GM19452 (cell line): ENCODE results near the gene OR6Q1.

ENCODE experiments used
- ATAC-seq: cut with Tn5 transposase; IDR thresholded peaks from one replicate; pipeline ENCODE4 v1.9.1; 2021; ENCODE audit not compliant: unreplicated experiment

OR6Q1 gene

DNA sequence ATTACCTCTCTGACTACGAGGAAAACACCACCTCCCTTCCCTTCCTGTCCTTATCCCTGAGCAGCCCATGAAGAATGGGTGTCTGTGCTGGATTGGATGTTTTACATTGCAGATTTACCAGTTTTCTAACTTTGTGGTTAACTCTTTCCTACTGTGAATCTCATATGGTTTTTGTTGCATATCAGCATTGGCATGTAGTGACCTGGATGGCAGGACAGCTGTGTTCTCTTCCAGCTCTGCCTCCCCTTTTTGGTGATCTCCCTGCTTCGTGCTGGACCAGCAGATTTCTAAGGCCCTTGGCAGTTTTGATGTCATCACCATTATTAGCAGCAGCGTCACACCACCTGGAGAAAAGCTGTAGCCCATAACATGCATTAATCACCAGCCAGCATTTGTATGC is 26.7 kb downstream of the OR6Q1 start:
- ATAC-seq: no peak

DNA sequence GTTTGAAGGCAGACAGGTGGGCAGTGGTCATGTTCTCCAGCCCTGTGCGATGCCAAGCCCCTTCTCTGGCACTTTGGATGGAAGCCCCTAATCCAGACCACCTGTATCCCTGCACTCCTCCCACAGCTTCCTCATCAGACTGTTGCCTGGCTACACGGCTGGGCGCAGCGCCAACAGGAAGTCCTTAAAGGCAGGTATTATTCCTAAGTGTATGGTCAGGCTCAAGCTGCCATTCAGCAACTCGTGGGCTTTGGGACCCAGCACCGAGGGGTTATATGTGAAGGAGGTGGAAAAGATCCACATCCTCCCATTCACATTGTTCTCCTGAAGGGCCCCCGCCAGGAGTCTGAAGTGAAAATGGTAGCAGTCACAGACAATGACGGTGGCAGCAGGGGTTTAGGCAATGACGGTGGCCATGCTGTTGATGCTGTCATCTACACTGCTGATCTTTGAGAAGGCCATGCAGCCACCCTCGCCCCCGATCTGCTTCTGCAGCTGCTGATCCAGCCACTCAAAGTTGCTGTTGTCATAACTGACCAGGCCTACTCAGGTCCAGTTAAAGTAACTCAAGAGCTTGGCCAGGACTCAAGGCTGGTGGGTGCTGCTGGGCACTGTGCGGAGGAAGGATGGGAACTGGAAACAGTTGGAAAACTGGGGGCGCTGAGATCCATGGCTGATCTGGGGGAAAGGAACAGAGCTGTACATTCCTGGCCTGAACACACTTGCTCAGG is 27.7 kb downstream of the OR6Q1 start:
- ATAC-seq: no peak

DNA sequence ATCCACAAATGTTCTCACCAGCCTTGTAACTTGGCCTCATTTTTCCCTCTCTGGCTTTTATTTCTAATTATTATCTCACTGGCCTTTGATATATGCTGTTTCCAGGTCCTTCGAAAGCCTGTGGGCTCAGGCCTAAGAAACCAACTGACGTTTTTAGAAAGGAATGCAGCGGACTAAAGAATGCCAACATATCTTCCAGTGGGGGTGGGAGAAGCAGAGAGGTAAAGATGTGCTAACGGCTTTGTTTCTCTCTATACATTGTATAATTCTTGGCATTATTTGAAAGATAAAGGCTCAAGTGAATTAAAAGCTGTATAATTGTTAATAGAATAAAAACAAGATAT is 28.2 kb downstream of the OR6Q1 start:
- ATAC-seq: no peak

DNA sequence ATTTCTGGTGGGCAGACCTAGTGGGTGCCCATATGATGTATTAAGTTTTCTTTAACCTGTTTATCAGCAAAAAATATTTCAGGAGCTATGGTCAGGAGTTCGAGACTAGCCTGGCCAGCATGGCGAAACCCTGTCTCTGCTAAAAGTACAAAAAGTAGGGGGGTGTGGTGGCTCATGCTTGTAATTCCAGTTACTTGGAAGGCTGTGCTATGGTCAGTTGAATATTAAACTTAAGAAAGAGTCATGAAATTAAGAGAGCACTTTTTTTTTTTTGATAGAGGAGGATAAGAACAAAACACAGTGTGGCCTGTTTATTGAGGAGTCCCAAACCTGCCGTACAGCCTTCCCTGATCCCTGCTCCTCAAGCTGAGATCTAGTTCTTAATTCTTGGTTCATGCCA is 29.8 kb downstream of the OR6Q1 start:
- no peak for ATAC-seq

DNA sequence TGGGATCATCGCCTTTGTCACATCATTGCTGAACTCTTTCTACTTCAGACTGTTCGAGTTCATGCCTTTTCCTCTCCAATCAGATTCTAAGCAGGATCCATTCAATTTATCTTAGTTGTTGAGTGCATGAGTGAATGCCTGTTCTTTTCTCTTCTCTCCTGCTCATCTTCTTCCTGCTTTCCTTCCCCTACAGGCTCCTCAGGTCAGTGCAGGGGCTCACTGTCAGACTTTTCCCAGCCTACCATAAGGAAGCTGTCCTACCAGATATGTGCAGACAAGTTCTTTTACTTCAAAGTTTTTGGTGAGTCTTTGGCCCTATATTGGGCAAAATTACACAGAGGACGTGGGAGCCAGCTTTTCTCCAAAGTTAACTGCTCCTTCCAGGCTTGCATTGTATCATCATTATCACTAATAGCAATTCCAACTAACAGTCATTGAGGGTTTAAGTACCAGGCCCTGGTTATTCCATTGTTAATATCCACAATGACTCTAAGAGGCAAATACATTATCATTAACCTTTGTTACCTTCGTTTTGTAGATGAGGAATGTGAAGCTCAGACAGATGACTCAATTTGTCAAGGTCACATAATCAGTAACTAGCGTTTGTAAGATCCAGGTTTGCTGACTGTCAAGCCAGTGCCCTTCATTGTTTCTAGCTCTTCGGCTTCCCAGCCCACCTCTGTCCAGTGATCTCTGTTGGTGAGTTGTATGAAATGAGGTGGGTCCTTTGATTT is 30.4 kb downstream of the OR6Q1 start:
- no peak for ATAC-seq

DNA sequence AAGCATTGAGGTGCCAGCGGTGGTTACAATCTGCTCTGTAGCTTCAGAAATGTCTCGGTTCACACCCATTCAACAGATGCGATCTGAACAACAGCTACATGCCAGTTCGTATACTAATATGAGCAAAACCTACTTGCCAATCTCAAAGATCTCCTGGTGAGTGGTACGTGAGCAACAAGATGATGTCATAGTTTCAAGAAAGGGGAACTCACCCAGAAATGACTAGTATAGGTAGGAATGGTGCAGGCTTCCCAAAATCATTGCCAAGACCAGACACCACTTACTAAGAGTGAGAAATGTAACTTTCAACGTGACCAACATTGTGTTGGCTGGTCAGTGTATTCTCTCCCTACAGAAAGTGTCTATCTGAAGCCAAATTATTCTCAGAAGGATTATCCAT is 31.1 kb downstream of the OR6Q1 start:
- ATAC-seq: no peak

DNA sequence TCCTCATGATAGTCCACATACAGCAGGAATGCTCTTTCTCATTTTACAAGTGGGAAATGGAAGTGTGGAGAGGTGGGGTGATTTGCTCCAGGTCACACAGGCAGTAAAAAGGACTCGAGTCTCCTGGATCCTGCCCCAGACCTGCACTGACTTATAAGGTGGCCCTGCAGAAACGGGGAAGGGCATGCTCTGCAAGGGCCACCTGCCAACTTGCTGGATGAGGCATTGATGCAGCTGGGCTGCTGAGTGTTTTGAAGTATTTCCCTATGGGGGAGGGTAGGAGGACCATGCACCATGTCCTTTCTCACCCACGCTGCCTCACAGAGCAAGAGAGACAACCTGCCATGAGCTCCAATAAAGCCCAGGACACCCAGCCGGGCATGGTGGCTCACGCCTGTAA is 36.9 kb downstream of the OR6Q1 start:
- no peak for ATAC-seq

DNA sequence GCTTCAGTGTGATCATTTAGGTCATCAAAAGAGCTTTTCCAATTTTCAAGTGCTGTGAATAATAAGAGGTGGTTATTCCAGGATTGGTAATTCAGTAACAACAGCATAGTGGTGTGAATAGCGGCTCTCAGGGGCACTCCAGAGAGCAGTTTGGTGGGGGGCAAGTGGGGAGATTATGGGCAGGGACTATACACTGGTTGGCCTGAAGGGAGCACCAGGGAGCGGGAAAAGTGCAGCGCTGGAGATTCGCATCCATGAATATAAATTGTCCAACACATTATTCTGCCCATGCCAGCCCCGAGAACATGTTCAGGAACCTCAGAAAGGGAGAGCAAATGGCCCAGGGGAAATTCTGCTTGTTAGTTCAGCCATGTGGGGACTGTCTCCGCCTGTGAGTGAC is 37.9 kb downstream of the OR6Q1 start:
- ATAC-seq: no peak

DNA sequence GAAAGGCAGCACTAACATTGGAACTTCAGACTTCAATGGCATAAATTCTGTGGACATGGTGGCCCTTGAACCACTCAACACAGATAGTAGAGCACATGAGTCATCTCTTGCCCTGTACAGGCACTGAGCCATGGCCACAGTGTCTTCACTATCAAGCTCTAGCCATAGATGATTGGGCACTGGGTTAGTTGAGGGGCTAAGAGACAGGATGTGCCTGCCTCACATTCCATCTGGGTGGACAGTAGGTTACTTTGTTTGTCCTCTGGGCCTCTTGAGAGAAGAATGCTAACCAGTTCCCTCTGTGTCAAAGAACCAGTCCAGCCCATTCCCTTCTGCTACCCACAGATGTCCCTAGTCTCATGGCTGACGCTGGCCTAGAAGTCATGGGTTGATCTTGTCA is 39.8 kb downstream of the OR6Q1 start:
- no peak for ATAC-seq

DNA sequence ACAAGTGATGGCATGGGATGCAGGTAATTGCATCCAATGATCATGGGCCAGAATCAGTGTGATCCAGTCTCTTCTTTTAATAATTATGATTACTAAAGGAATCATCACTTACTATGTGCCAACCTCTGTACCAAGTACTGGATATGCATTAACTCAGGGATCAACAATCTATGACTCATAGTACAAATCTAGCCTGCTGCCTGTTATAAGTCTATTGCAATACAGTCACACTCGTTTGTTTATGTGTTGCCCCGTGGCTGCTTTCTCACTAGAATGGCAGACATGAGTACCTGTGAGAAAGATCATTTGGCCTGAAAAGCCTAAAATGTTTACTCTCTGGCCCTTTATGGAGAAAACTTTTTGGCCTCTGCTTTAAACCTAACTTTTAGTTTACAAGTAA is 45.0 kb downstream of the OR6Q1 start:
- ATAC-seq: no peak
